Sciatic nerve (tissue), 2 donors: ENCODE results near the gene WWC1. TPM values are rescaled to one million over a fixed set of nuclear protein-coding genes. Genes with fewer than 3 reads are reported as not detected.
"Not testable (repeated sequence)": the region's sequence is repeated elsewhere in the genome, so short reads cannot be mapped to it uniquely, and the experiment has no call there.

Experiments
- ATAC-seq: fragments of 200-7000 bp; cut with Tn5 transposase; one replicate; pipeline ENCODE4 v1.9.1; 2020; ENCODE audit warnings: mild to moderate bottlenecking, moderate library complexity
- DNase-seq: peaks from one replicate; pipeline ENCODE4 v3.0.0-alpha.2; 2020; ENCODE audit warnings: low spot score
- intact Hi-C: fragments of 100-400 bp; cut with DNase I; formaldehyde crosslinking; loops from one replicate; pipeline ENCODE4 v1.14.2; 2022
- total RNA-seq: library from RNA; stranded (reverse); fragmentation: NEBNext Ultra II Directional; extraction: Animal tissue kit (Norgen Biotek cat#: 25700); gene quantifications from one replicate; pipeline ENCODE4 v1.2.1, GENCODE V29; 2021
- donor health status: DM: no; HTN: no; CAD: no.
- donor health status: DM: no; HTN: no; CAD: no.

WWC1 gene
- total RNA-seq, 1 donor from 2014 or later = 2.1 TPM

- intact Hi-C loops = no loop called here
- no peak for DNase-seq
- ATAC-seq = no peak
Measured at GRCh38 chr5:168284809-168285208, 6.6 kb upstream of the WWC1 start.

GRCh38 chr5:168285696-168286095 is 5.7 kb upstream of the WWC1 start:
- DNase-seq (no peak), ATAC-seq (no peak)
- intact Hi-C loops = no loop called here

GRCh38 chr5:168286386-168286785 is 5.1 kb upstream of the WWC1 start:
- no peak for ATAC-seq

GRCh38 chr5:168286863-168287262 is 4.6 kb upstream of the WWC1 start:
- intact Hi-C loops, DNase-seq, ATAC-seq: not testable (repeated sequence)

More at GRCh38 chr5:168286386-168286785, 5.1 kb upstream of the WWC1 start:
- DNase-seq = no peak
- intact Hi-C loops = no loop called here

GRCh38 chr5:168287362-168287761 is 4.1 kb upstream of the WWC1 start:
- DNase-seq (no peak), ATAC-seq (no peak)
- intact Hi-C loops = no loop called here

- intact Hi-C loops = no loop called here
- ATAC-seq (no peak), DNase-seq (no peak)
Measured at GRCh38 chr5:168288349-168289245, 2.8 kb upstream of the WWC1 start.

- intact Hi-C loops = no loop called here
- DNase-seq (no peak), ATAC-seq (no peak)
Measured at GRCh38 chr5:168290902-168291341, 523 bp upstream of the WWC1 start.

- peak; percentile 31 for ATAC-seq
- intact Hi-C loops = no loop called here
Measured at GRCh38 chr5:168291964-168292785, 730 bp downstream of the WWC1 start.

GRCh38 chr5:168292786-168293696 is 1.6 kb downstream of the WWC1 start:
- DNase-seq (no peak), ATAC-seq (no peak)
- intact Hi-C loops = no loop called here

More at GRCh38 chr5:168291964-168292785, 730 bp downstream of the WWC1 start:
- DNase-seq = no peak

GRCh38 chr5:168295574-168296201 is 4.2 kb downstream of the WWC1 start:
- intact Hi-C loops = no loop called here
- DNase-seq (no peak), ATAC-seq (no peak)

GRCh38 chr5:168296682-168297081 is 5.2 kb downstream of the WWC1 start:
- intact Hi-C loops = no loop called here
- no peak for DNase-seq

GRCh38 chr5:168298949-168299348 is 7.5 kb downstream of the WWC1 start:
- no peak for DNase-seq
- no peak for ATAC-seq

More at GRCh38 chr5:168296682-168297081, 5.2 kb downstream of the WWC1 start:
- no peak for ATAC-seq

GRCh38 chr5:168299372-168299771 is 7.9 kb downstream of the WWC1 start:
- intact Hi-C loops = no loop called here
- DNase-seq = no peak
- ATAC-seq = no peak

More at GRCh38 chr5:168298949-168299348, 7.5 kb downstream of the WWC1 start:
- intact Hi-C loops = no loop called here

GRCh38 chr5:168300326-168301182 is 9.1 kb downstream of the WWC1 start:
- DNase-seq = no peak
- intact Hi-C loops = no loop called here
- ATAC-seq = no peak

GRCh38 chr5:168301593-168302390 is 10.3 kb downstream of the WWC1 start:
- ATAC-seq = no peak
- intact Hi-C loops = no loop called here

GRCh38 chr5:168302785-168303184 is 11.3 kb downstream of the WWC1 start:
- no peak for ATAC-seq
- intact Hi-C loops = no loop called here
- no peak for DNase-seq

More at GRCh38 chr5:168301593-168302390, 10.3 kb downstream of the WWC1 start:
- DNase-seq = no peak
